WTC11 (cell line): ENCODE results near the gene C1QL1. TPM values are rescaled to one million over a fixed set of nuclear protein-coding genes. Genes with fewer than 3 reads are reported as not detected.

Experiments used
- ATAC-seq: fragments of 200-7000 bp; cut with Tn5 transposase; 2 replicates; pipeline ENCODE4 v1.10.0; 2021; ENCODE audit warnings: mild to moderate bottlenecking, moderate library complexity
- CTCF ChIA-PET: fragments of 300-600 bp; sonication (Branson Sonifier 250); formaldehyde crosslinking; loops from one replicate; lab custom pipeline; 2021; ENCODE audit warnings: antibody characterized with exemption; lab: Charles Lee
- POLR2A ChIA-PET: fragments of 350-600 bp; sonication (Branson Sonifier 250); formaldehyde crosslinking; loops from one replicate; lab custom pipeline; 2021; ENCODE audit warnings: antibody characterized with exemption; lab: Charles Lee
- DNase-seq: peaks from one replicate; pipeline ENCODE4 v3.0.0; 2021; ENCODE audit warnings: low spot score
- H3K27ac Mint-ChIP-seq: 2 replicates; pipeline ENCODE4 v1.8.0; 2021; ENCODE audit warnings: mixed read lengths
- H3K27me3 Mint-ChIP-seq: 2 replicates; pipeline ENCODE4 v1.8.0; 2021; ENCODE audit warnings: low read depth, mild to moderate bottlenecking, moderate library complexity, mixed read lengths
- H3K36me3 Mint-ChIP-seq: 2 replicates; pipeline ENCODE4 v1.8.0; 2021; ENCODE audit warnings: mixed read lengths
- H3K4me1 Mint-ChIP-seq: 2 replicates; pipeline ENCODE4 v1.8.0; 2022; ENCODE audit warnings: mixed read lengths
- H3K4me3 Mint-ChIP-seq: 2 replicates; pipeline ENCODE4 v1.8.0; 2021; ENCODE audit warnings: mild to moderate bottlenecking, moderate library complexity, mixed read lengths
- H3K9me3 Mint-ChIP-seq: 2 replicates; pipeline ENCODE4 v1.8.0; 2021; ENCODE audit warnings: mixed read lengths
- ATF1 ChIP-seq: sonication (generic); formaldehyde crosslinking; IDR thresholded peaks from 2 replicates; pipeline ENCODE4 v1.8.1; 2023; ENCODE audit warnings: mild to moderate bottlenecking, moderate library complexity, missing genetic modification reagents
- ATF2 ChIP-seq: sonication (generic); formaldehyde crosslinking; IDR thresholded peaks from 2 replicates; pipeline ENCODE4 v1.8.1; 2022; ENCODE audit warnings: low read depth, missing genetic modification reagents, borderline replicate concordance
- ATF6 ChIP-seq: sonication (generic); formaldehyde crosslinking; IDR thresholded peaks from 2 replicates; pipeline ENCODE4 v1.8.1; 2023; ENCODE audit warnings: mild to moderate bottlenecking, missing genetic modification reagents
- E2F5 ChIP-seq: sonication (generic); formaldehyde crosslinking; IDR thresholded peaks from 2 replicates; pipeline ENCODE4 v1.8.1; 2022; ENCODE audit warnings: mild to moderate bottlenecking, moderate library complexity, missing genetic modification reagents
- ETV6 ChIP-seq: sonication (generic); formaldehyde crosslinking; IDR thresholded peaks from 2 replicates; pipeline ENCODE4 v1.8.1; 2022; ENCODE audit warnings: mild to moderate bottlenecking, missing genetic modification reagents
- FOXK1 ChIP-seq: sonication (generic); formaldehyde crosslinking; IDR thresholded peaks from 2 replicates; pipeline ENCODE4 v1.8.0; 2022; ENCODE audit warnings: mild to moderate bottlenecking, moderate library complexity, missing genetic modification reagents
- JAZF1 ChIP-seq: fragments of 250-450 bp; sonication (Bioruptor Pico); IDR thresholded peaks from 2 replicates; pipeline ENCODE4 v1.9.0; 2021; ENCODE audit warnings: moderate library complexity, mild to moderate bottlenecking, inconsistent platforms
- MLX ChIP-seq: sonication (generic); formaldehyde crosslinking; IDR thresholded peaks from 2 replicates; pipeline ENCODE4 v1.8.1; 2023; ENCODE audit warnings: mild to moderate bottlenecking, missing genetic modification reagents, moderate library complexity
- NFE2L1 ChIP-seq: sonication (generic); formaldehyde crosslinking; IDR thresholded peaks from 2 replicates; pipeline ENCODE4 v1.8.1; 2023; ENCODE audit warnings: missing genetic modification reagents
- PRRX2 ChIP-seq: fragments of 250-450 bp; sonication (Bioruptor Pico); IDR thresholded peaks from 2 replicates; pipeline ENCODE4 v1.8.0; 2021; ENCODE audit warnings: mild to moderate bottlenecking
- SMAD4 ChIP-seq: sonication (generic); formaldehyde crosslinking; IDR thresholded peaks from 2 replicates; pipeline ENCODE4 v1.8.0; 2022; ENCODE audit warnings: mild to moderate bottlenecking, missing genetic modification reagents
- SP1 ChIP-seq: sonication (generic); formaldehyde crosslinking; conservative IDR thresholded peaks from 2 replicates; pipeline ENCODE4 v1.8.1; 2022; ENCODE audit warnings: missing genetic modification reagents
- TCF7 ChIP-seq: sonication (generic); formaldehyde crosslinking; IDR thresholded peaks from 2 replicates; pipeline ENCODE4 v1.8.0; 2022; ENCODE audit warnings: mild to moderate bottlenecking, low read depth, missing genetic modification reagents, moderate library complexity
- TEAD4 ChIP-seq: sonication (generic); formaldehyde crosslinking; IDR thresholded peaks from 2 replicates; pipeline ENCODE4 v1.8.0; 2022; ENCODE audit warnings: mild to moderate bottlenecking, missing genetic modification reagents
- ZNF232 ChIP-seq: sonication (generic); formaldehyde crosslinking; IDR thresholded peaks from 2 replicates; pipeline ENCODE4 v1.8.0; 2022; ENCODE audit warnings: mild to moderate bottlenecking, missing genetic modification reagents
- ZNF317 ChIP-seq: sonication (generic); formaldehyde crosslinking; IDR thresholded peaks from 2 replicates; pipeline ENCODE4 v1.8.1; 2023; ENCODE audit warnings: low read depth, mild to moderate bottlenecking, moderate library complexity, missing genetic modification reagents, borderline replicate concordance
- total RNA-seq: library from RNA; stranded (reverse); gene quantifications from 3 replicates; pipeline ENCODE4 v1.2.3, GENCODE V29; 2021
- TF ChIP-seq, protein P1 (sequence below): sonication (generic); formaldehyde crosslinking; IDR thresholded peaks from 2 replicates; pipeline ENCODE4 v1.8.0; 2023; ENCODE audit warnings: missing genetic modification reagents, mild to moderate bottlenecking, borderline replicate concordance
- TF ChIP-seq, protein P2 (sequence below): sonication (generic); formaldehyde crosslinking; conservative IDR thresholded peaks from 2 replicates; pipeline ENCODE4 v1.8.1; 2023; ENCODE audit warnings: mild to moderate bottlenecking, low read depth, missing genetic modification reagents, moderate library complexity
- TF ChIP-seq, protein P3 (sequence below): sonication (generic); formaldehyde crosslinking; IDR thresholded peaks from 2 replicates; pipeline ENCODE4 v1.8.0; 2022; ENCODE audit warnings: mild to moderate bottlenecking, missing genetic modification reagents

Gene C1QL1
- total RNA-seq, 1 experiment from 2014 or later = 13.4 TPM

- Mint-ChIP-seq H3K4me1 (peaks cover 6% of the 10 kb centered on the region), H3K27ac (no peak overlapping the region), H3K9me3 (no peaks in the 10 kb centered on the region), H3K4me3 (no peak overlapping the region; the same call in 1 of the 2 replicates), H3K36me3 (no peaks in the 10 kb centered on the region), H3K27me3 (peaks cover 43% of the 10 kb centered on the region)
- ATAC-seq (peak; percentile 13), DNase-seq (no peak)
- CTCF ChIA-PET = interaction anchor here (0.7 to 8.2 kb wide), 9 partner anchors 9 to 335 kb away, joined by 3 to 76 read pairs (median 7); partner anchors contain the start of gene C1QL1
- TF ChIP-seq, protein P1, sequence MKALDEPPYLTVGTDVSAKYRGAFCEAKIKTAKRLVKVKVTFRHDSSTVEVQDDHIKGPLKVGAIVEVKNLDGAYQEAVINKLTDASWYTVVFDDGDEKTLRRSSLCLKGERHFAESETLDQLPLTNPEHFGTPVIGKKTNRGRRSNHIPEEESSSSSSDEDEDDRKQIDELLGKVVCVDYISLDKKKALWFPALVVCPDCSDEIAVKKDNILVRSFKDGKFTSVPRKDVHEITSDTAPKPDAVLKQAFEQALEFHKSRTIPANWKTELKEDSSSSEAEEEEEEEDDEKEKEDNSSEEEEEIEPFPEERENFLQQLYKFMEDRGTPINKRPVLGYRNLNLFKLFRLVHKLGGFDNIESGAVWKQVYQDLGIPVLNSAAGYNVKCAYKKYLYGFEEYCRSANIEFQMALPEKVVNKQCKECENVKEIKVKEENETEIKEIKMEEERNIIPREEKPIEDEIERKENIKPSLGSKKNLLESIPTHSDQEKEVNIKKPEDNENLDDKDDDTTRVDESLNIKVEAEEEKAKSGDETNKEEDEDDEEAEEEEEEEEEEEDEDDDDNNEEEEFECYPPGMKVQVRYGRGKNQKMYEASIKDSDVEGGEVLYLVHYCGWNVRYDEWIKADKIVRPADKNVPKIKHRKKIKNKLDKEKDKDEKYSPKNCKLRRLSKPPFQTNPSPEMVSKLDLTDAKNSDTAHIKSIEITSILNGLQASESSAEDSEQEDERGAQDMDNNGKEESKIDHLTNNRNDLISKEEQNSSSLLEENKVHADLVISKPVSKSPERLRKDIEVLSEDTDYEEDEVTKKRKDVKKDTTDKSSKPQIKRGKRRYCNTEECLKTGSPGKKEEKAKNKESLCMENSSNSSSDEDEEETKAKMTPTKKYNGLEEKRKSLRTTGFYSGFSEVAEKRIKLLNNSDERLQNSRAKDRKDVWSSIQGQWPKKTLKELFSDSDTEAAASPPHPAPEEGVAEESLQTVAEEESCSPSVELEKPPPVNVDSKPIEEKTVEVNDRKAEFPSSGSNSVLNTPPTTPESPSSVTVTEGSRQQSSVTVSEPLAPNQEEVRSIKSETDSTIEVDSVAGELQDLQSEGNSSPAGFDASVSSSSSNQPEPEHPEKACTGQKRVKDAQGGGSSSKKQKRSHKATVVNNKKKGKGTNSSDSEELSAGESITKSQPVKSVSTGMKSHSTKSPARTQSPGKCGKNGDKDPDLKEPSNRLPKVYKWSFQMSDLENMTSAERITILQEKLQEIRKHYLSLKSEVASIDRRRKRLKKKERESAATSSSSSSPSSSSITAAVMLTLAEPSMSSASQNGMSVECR (CRISPR knock-in tag) = no peak
- TF ChIP-seq ETV6 (no peak), SMAD4 (CRISPR knock-in tag) (no peak), ATF1 (no peak), SP1 (no peak), NFE2L1 (CRISPR knock-in tag) (no peak), E2F5 (no peak), ZNF317 (CRISPR knock-in tag) (no peak), FOXK1 (no peak), TEAD4 (no peak), TCF7 (CRISPR knock-in tag) (no peak), ATF2 (CRISPR knock-in tag) (no peak), JAZF1 (CRISPR knock-in tag) (no peak), ZNF232 (no peak), MLX (CRISPR knock-in tag) (no peak), ATF6 (CRISPR knock-in tag) (no peak), PRRX2 (CRISPR knock-in tag) (no peak)
- TF ChIP-seq, protein P2, sequence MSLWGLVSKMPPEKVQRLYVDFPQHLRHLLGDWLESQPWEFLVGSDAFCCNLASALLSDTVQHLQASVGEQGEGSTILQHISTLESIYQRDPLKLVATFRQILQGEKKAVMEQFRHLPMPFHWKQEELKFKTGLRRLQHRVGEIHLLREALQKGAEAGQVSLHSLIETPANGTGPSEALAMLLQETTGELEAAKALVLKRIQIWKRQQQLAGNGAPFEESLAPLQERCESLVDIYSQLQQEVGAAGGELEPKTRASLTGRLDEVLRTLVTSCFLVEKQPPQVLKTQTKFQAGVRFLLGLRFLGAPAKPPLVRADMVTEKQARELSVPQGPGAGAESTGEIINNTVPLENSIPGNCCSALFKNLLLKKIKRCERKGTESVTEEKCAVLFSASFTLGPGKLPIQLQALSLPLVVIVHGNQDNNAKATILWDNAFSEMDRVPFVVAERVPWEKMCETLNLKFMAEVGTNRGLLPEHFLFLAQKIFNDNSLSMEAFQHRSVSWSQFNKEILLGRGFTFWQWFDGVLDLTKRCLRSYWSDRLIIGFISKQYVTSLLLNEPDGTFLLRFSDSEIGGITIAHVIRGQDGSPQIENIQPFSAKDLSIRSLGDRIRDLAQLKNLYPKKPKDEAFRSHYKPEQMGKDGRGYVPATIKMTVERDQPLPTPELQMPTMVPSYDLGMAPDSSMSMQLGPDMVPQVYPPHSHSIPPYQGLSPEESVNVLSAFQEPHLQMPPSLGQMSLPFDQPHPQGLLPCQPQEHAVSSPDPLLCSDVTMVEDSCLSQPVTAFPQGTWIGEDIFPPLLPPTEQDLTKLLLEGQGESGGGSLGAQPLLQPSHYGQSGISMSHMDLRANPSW (CRISPR knock-in tag) = no peak
- TF ChIP-seq, protein P3, sequence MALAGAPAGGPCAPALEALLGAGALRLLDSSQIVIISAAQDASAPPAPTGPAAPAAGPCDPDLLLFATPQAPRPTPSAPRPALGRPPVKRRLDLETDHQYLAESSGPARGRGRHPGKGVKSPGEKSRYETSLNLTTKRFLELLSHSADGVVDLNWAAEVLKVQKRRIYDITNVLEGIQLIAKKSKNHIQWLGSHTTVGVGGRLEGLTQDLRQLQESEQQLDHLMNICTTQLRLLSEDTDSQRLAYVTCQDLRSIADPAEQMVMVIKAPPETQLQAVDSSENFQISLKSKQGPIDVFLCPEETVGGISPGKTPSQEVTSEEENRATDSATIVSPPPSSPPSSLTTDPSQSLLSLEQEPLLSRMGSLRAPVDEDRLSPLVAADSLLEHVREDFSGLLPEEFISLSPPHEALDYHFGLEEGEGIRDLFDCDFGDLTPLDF (CRISPR knock-in tag) = no peak
- POLR2A ChIA-PET = interaction anchor here (1.0 to 1.5 kb wide), 2 partner anchors 13 to 189 kb away, joined by 3 to 6 read pairs; partner anchors contain the start of gene KIF18B
Measured at GRCh38 chr17:44959821-44960531, 8.1 kb downstream of the C1QL1 start.
